WERI-Rb-1 (cell line): ENCODE data around the gene PRTFDC1.

Experiments
- DNase-seq: peaks from one replicate; pipeline ENCODE4 v3.0.0-alpha.2; 2020
- H3K27ac ChIP-seq: fragments of 250-450 bp; sonication (Bioruptor Pico); 2 replicates; pipeline ENCODE4 v1.5.1; 2020; ENCODE audit warnings: mild to moderate bottlenecking, moderate library complexity
- H3K27me3 ChIP-seq: fragments of 250-450 bp; sonication (Bioruptor Pico); 2 replicates; pipeline ENCODE4 v1.5.1; 2021; ENCODE audit warnings: mild to moderate bottlenecking, low read depth, moderate library complexity; ENCODE audit not compliant: insufficient read depth, severe bottlenecking
- H3K36me3 ChIP-seq: fragments of 250-450 bp; sonication (Bioruptor Pico); 2 replicates; pipeline ENCODE4 v1.5.1; 2020; ENCODE audit warnings: mild to moderate bottlenecking, moderate library complexity
- H3K4me3 ChIP-seq: 2 replicates; pipeline ENCODE4 v1.5.1; 2011; ENCODE audit warnings: low read depth, mild to moderate bottlenecking, control low read depth, low read length
- H3K9me3 ChIP-seq: fragments of 250-450 bp; sonication (Bioruptor Pico); 2 replicates; pipeline ENCODE4 v1.5.1; 2021; ENCODE audit warnings: mild to moderate bottlenecking, moderate library complexity; ENCODE audit not compliant: severe bottlenecking
- TF ChIP-seq, protein P1 (sequence below): IDR thresholded peaks from 2 replicates; pipeline ENCODE4 v1.5.1; 2011; ENCODE audit warnings: low read depth, mild to moderate bottlenecking, control low read depth, inconsistent platforms, low read length

Gene PRTFDC1

GRCh38 chr10:24982319-24983112, 30.1 kb upstream of the PRTFDC1 start:
- H3K36me3 ChIP-seq: no peaks in the 10 kb centered on the region
- H3K27me3 ChIP-seq: no peaks in the 10 kb centered on the region
- no peak overlapping the region for H3K27ac ChIP-seq
- TF ChIP-seq, protein P1, sequence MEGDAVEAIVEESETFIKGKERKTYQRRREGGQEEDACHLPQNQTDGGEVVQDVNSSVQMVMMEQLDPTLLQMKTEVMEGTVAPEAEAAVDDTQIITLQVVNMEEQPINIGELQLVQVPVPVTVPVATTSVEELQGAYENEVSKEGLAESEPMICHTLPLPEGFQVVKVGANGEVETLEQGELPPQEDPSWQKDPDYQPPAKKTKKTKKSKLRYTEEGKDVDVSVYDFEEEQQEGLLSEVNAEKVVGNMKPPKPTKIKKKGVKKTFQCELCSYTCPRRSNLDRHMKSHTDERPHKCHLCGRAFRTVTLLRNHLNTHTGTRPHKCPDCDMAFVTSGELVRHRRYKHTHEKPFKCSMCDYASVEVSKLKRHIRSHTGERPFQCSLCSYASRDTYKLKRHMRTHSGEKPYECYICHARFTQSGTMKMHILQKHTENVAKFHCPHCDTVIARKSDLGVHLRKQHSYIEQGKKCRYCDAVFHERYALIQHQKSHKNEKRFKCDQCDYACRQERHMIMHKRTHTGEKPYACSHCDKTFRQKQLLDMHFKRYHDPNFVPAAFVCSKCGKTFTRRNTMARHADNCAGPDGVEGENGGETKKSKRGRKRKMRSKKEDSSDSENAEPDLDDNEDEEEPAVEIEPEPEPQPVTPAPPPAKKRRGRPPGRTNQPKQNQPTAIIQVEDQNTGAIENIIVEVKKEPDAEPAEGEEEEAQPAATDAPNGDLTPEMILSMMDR: no peak
- H3K4me3 ChIP-seq: no peak overlapping the region
- H3K9me3 ChIP-seq: no peaks in the 10 kb centered on the region
- no peak for DNase-seq

- no peak for DNase-seq
- no peak overlapping the region for H3K27ac ChIP-seq
- TF ChIP-seq, protein P1: no peak
Measured at GRCh38 chr10:24981161-24981710, 28.8 kb upstream of the PRTFDC1 start.

GRCh38 chr10:24979685-24980084, 27.3 kb upstream of the PRTFDC1 start:
- no peak overlapping the region for H3K27ac ChIP-seq
- no peak for DNase-seq
- no peaks in the 10 kb centered on the region for H3K36me3 ChIP-seq
- H3K27me3 ChIP-seq: no peaks in the 10 kb centered on the region
- TF ChIP-seq, protein P1: no peak
- H3K4me3 ChIP-seq: no peak overlapping the region
- no peaks in the 10 kb centered on the region for H3K9me3 ChIP-seq

More at GRCh38 chr10:24981161-24981710, 28.8 kb upstream of the PRTFDC1 start:
- Histone ChIP-seq H3K4me3 (no peak overlapping the region), H3K36me3 (no peaks in the 10 kb centered on the region), H3K27me3 (no peaks in the 10 kb centered on the region), H3K9me3 (no peaks in the 10 kb centered on the region)

DNA sequence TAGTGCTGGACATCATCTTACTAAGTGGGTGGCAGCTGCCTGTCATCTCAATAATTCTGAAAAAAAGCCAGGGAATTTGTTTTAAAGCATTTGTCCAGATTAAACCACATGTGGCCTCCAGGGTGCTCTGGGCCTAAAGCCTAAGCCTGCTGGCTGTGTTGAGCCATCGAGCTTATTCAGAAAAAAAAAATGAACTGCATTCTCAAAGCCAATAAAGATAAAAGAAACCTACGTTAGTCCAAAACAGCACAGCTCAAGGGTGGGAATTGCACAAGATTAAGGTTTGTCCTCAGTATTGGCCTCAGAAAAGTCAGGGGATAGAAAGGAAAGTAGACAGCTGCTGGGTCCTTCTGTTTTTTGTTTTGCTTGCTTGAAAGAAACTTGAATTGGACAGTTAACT, 22.6 kb upstream of the PRTFDC1 start:
- no peaks in the 10 kb centered on the region for H3K27me3 ChIP-seq
- no peak overlapping the region for H3K4me3 ChIP-seq
- H3K27ac ChIP-seq: peak overlapping the region; percentile 29; the same call in 1 of the 2 replicates
- peak; percentile 20 for DNase-seq
- no peaks in the 10 kb centered on the region for H3K36me3 ChIP-seq
- no peaks in the 10 kb centered on the region for H3K9me3 ChIP-seq
- TF ChIP-seq, protein P1: no peak

DNA sequence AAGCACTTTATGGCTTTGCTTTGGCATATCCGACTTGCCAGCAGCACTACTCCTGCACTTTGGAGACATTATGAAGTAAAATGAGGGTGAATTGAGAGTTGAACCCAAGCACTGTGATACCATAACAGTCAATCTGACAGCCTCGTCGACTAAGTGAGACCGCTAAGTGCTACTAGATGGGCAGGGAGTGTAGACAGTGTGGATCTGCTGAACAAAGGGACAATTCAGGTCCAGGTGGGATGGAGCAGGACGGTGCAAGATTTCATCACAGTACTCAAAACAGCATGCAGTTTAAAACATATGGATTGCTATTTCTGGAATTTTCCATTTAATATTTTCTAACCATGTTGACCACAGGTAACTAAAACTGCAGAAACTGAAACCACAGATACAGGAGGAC, 20.8 kb upstream of the PRTFDC1 start:
- Histone ChIP-seq H3K36me3 (no peaks in the 10 kb centered on the region), H3K4me3 (no peak overlapping the region), H3K9me3 (no peaks in the 10 kb centered on the region), H3K27me3 (no peaks in the 10 kb centered on the region), H3K27ac (no peak overlapping the region)
- DNase-seq: no peak
- TF ChIP-seq, protein P1: no peak
